Endothelial cell of umbilical vein (primary cell): ENCODE measurements around the gene CWC27.

Experiments used
- CTCF ChIP-seq, 2 donors: IDR thresholded peaks; 1 replicate in 1 of 2; 2 replicates in 1 of 2; pipeline ENCODE4 v1.5.1; 2011; ENCODE audit warnings: low read length in 2 of 2, mild to moderate bottlenecking in 2 of 2, moderate library complexity in 2 of 2, control low read depth in 1 of 2, inconsistent platforms in 1 of 2, low read depth in 1 of 2; ENCODE audit not compliant: insufficient read depth in 1 of 2; ENCODE audit errors: extremely low read depth in 1 of 2
- EZH2 ChIP-seq: IDR thresholded peaks from 2 replicates; pipeline ENCODE4 v1.6.1; 2012; ENCODE audit warnings: borderline replicate concordance, low read depth, mild to moderate bottlenecking, moderate library complexity, low read length, inconsistent platforms; ENCODE audit not compliant: severe bottlenecking
- FOS ChIP-seq: IDR thresholded peaks from 2 replicates; pipeline ENCODE4 v1.6.1; 2011; ENCODE audit warnings: mild to moderate bottlenecking, low read length, moderate library complexity, borderline replicate concordance; ENCODE audit not compliant: insufficient read depth
- JUN ChIP-seq: IDR thresholded peaks from 2 replicates; pipeline ENCODE4 v1.6.1; 2011; ENCODE audit warnings: borderline replicate concordance, low read depth; ENCODE audit not compliant: insufficient read length, insufficient read depth
- MAX ChIP-seq: IDR thresholded peaks from 2 replicates; pipeline ENCODE4 v1.6.1; 2011; ENCODE audit not compliant: insufficient read depth, insufficient read length
- MYC ChIP-seq: IDR thresholded peaks from one replicate; pipeline ENCODE4 v1.6.1; 2011; ENCODE audit warnings: mild to moderate bottlenecking, low read depth, low read length
- POLR2A ChIP-seq: IDR thresholded peaks from 2 replicates; pipeline ENCODE4 v1.6.1; 2012; ENCODE audit warnings: low read depth, mild to moderate bottlenecking, control low read depth, low read length
- POLR2AphosphoS5 ChIP-seq: IDR thresholded peaks from 2 replicates; pipeline ENCODE4 v1.6.1; 2012; ENCODE audit warnings: low read depth, mild to moderate bottlenecking, control low read depth, low read length, moderate library complexity; ENCODE audit not compliant: insufficient read depth

GRCh38 chr5:65059681-65060598 is 291.2 kb downstream of the CWC27 start:
- TF ChIP-seq CTCF (IDR thresholded peaks at IDR 0.05; ENCODE audit: extremely low read depth in 1 of 2, insufficient read depth in 1 of 2, low read depth in 1 of 2, low read length in 2 of 2) (no peak), POLR2A (no peak), POLR2AphosphoS5 (no peak), JUN (no peak), FOS (peak; percentile 59), EZH2 (no peak), MAX (no peak), MYC (no peak)
